ENCODE data around the gene NCKAP5L.

DNA sequence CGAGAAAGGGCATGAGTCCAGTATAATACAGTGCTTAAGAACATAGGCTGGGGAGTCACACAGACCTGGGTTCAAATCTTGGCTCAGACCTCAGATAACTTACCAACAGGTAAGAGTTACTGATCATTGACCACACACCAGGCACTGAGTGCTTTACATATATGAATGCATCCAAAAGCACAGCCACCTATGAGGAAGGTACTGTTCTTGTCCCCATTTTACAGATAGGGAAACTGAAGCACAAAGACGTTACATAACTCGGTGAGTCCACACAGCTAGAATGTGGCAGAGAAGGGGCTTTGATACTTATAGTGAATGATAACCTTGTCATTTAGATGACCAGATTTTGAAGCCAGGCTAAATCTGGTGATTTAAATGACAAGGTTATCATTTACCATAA lies 47.9 kb upstream of the NCKAP5L start:
- TF ChIP-seq ZFP3 (CRISPR knock-in tag; IDR thresholded peaks at IDR 0.05) (no peak), CSDC2 (CRISPR knock-in tag; IDR thresholded peaks at IDR 0.05) (no peak), ISL1 (CRISPR knock-in tag; IDR thresholded peaks at IDR 0.05) (no peak), ZNF565 (CRISPR knock-in tag; conservative IDR thresholded peaks at IDR 0.05; ENCODE audit: low read depth) (no peak), ZFP30 (CRISPR knock-in tag; IDR thresholded peaks at IDR 0.05) (no peak), TOX (CRISPR knock-in tag; IDR thresholded peaks at IDR 0.05; ENCODE audit: borderline replicate concordance) (no peak), ARNTL (CRISPR knock-in tag; IDR thresholded peaks at IDR 0.05; ENCODE audit: borderline replicate concordance, low read depth) (no peak), ZNF8 (CRISPR knock-in tag; IDR thresholded peaks at IDR 0.05) (no peak), OSR1 (CRISPR knock-in tag; IDR thresholded peaks at IDR 0.05) (no peak), ESRRG (CRISPR knock-in tag; IDR thresholded peaks at IDR 0.05) (no peak)
- TF ChIP-seq, protein P1, sequence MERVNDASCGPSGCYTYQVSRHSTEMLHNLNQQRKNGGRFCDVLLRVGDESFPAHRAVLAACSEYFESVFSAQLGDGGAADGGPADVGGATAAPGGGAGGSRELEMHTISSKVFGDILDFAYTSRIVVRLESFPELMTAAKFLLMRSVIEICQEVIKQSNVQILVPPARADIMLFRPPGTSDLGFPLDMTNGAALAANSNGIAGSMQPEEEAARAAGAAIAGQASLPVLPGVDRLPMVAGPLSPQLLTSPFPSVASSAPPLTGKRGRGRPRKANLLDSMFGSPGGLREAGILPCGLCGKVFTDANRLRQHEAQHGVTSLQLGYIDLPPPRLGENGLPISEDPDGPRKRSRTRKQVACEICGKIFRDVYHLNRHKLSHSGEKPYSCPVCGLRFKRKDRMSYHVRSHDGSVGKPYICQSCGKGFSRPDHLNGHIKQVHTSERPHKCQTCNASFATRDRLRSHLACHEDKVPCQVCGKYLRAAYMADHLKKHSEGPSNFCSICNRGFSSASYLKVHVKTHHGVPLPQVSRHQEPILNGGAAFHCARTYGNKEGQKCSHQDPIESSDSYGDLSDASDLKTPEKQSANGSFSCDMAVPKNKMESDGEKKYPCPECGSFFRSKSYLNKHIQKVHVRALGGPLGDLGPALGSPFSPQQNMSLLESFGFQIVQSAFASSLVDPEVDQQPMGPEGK (CRISPR knock-in tag; IDR thresholded peaks at IDR 0.05; ENCODE audit: borderline replicate concordance): no peak
- TF ChIP-seq, protein P2, sequence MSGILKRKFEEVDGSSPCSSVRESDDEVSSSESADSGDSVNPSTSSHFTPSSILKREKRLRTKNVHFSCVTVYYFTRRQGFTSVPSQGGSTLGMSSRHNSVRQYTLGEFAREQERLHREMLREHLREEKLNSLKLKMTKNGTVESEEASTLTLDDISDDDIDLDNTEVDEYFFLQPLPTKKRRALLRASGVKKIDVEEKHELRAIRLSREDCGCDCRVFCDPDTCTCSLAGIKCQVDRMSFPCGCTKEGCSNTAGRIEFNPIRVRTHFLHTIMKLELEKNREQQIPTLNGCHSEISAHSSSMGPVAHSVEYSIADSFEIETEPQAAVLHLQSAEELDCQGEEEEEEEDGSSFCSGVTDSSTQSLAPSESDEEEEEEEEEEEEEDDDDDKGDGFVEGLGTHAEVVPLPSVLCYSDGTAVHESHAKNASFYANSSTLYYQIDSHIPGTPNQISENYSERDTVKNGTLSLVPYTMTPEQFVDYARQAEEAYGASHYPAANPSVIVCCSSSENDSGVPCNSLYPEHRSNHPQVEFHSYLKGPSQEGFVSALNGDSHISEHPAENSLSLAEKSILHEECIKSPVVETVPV (CRISPR knock-in tag; IDR thresholded peaks at IDR 0.05): no peak
